Psoas muscle (tissue), 8 donors: ENCODE results near the gene CIC. TPM values are rescaled to one million over a fixed set of nuclear protein-coding genes. Genes with fewer than 3 reads are reported as not detected.

Source experiments
- ATAC-seq, 4 donors: fragments of 200-7000 bp; cut with Tn5 transposase; one replicate each; pipeline ENCODE4 v1.9.1; 2020; ENCODE audit warnings: moderate library complexity in 3 of 4, mild to moderate bottlenecking in 2 of 4
- DNase-seq, 2 donors: peaks; one replicate each; pipeline ENCODE4 v3.0.0-alpha.2; 2020
- H3K27ac ChIP-seq: fragments of 200-600 bp; one replicate; pipeline ENCODE4 v1.8.0; 2022
- H3K27me3 ChIP-seq, 3 donors: fragments of 200-600 bp in 1 of 3; one replicate each; pipeline versions ENCODE4 v1.6.1 to v1.8.0; 2013 to 2022; ENCODE audit warnings: low read length in 2 of 3, mild to moderate bottlenecking in 2 of 3, moderate library complexity in 1 of 3; ENCODE audit not compliant: insufficient read depth in 3 of 3
- H3K36me3 ChIP-seq, 2 donors: fragments of 200-600 bp in 1 of 2; one replicate each; pipeline versions ENCODE4 v1.6.1 to v1.8.0; 2013 to 2022; ENCODE audit warnings: low read depth in 1 of 2, mild to moderate bottlenecking in 1 of 2, moderate library complexity in 1 of 2; ENCODE audit not compliant: insufficient read depth in 1 of 2
- H3K4me1 ChIP-seq: fragments of 200-600 bp; one replicate; pipeline ENCODE4 v1.8.0; 2022
- H3K4me3 ChIP-seq: fragments of 200-600 bp; one replicate; pipeline ENCODE4 v1.8.0; 2022; ENCODE audit warnings: mild to moderate bottlenecking
- H3K9me3 ChIP-seq: fragments of 200-600 bp; one replicate; pipeline ENCODE4 v1.8.0; 2022
- CTCF ChIP-seq: fragments of 200-600 bp; IDR thresholded peaks from one replicate; pipeline ENCODE4 v1.8.0; 2022; ENCODE audit warnings: antibody characterized with exemption
- WGBS, 3 donors: extraction: QIAGEN DNeasy Blood & Tissue Kit; methylation state at CpG; one replicate each; pipeline versions ENCODE4 v1.1.6 to v1.1.7; 2013; 5-methylcytosine and 5-hydroxymethylcytosine counted together
- intact Hi-C, 2 donors: fragments of 100-400 bp; cut with DNase I; formaldehyde crosslinking; loops; one replicate each; pipeline versions ENCODE4 v1.11.0 to v1.14.2; 2022
- polyA plus RNA-seq, 3 donors: library from polyadenylated mRNA; stranded (reverse); fragments of 200-250 nt; gene quantifications; one replicate each; pipeline ENCODE4 v1.2.3, GENCODE V29; 2013
- total RNA-seq, 4 donors: library from RNA; stranded (reverse); fragmentation: NEBNext Ultra II Directional in 2 of 4; extraction: Animal tissue kit (Norgen Biotek cat#: 25700) in 2 of 4; gene quantifications; one replicate each; pipeline versions ENCODE4 v1.2.1 to v1.2.4, GENCODE V29; 2021 to 2023
- donor health status: healthy with polysubstance abuse.
- donor health status: DM: no; HTN: no; CAD: no; lungs with moderate emphysema.
- donor health status: Bipolar disorder and iron deficiency.
- donor health status: healthy.
- donor health status: DM: yes; HTN: yes; CAD: no.
- donor health status: DM: no; HTN: no; CAD: no.
- donor health status: DM: no; HTN: no; CAD: no.
- donor health status: DM: yes; HTN: yes; CAD: no.

The CIC gene
- total and polyA plus RNA-seq, 7 donors = 17.1 to 55.0 (median 36.4) TPM

DNA sequence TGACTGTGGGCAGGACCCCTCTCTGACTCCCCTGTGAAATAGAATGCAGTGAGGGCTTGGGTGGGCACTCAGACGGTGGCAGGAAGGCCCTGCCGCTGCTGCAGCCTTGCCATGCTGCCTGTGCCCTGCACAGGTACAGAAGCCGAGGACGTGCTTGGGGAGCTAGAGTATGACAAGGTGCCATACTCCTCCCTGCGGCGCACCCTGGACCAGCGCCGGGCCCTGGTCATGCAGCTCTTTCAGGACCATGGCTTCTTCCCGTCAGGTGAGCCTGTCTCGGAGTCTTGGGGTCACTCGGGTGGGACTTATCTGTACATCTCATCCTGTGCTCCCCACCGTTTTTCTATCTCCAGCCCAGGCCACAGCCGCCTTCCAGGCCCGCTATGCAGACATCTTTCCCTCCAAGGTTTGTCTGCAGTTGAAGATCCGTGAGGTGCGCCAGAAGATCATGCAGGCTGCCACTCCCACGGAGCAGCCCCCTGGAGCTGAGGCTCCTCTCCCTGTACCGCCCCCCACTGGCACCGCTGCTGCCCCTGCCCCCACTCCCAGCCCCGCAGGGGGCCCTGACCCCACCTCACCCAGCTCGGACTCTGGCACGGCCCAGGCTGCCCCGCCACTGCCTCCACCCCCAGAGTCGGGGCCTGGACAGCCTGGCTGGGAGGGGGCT lies 25.6 kb downstream of the CIC start:
- WGBS, 3 donors = 77 to 80% (median 78%) methylated on average over 22 to 24 of the region's 24 CpGs
- no peak for TF ChIP-seq CTCF
- no peak for ATAC-seq

DNA sequence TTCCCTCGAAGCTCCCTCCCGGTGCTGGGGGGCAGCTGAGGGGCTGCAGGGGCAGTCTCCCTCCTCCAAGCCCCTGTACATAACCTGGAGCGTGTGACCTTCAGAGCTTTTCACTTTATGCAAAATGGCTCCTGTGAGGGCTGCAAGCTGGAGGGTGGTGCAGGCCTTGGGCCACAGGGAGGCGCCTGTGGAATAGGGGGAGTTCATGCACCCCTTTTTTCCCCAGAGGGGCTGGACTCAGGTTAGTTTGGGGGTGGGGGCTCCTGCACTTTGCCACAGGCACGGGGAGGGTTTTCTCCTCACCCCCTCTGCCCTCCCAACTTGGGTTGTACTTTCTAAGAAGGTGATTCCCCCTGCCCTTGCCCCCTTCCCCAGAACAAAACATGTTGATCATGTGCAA lies 26.3 kb downstream of the CIC start:
- H3K4me3 ChIP-seq = no peak overlapping the region
- peak in 1 of 2 donors; percentile 5 for DNase-seq
- H3K9me3 ChIP-seq = no peaks in the 10 kb centered on the region
- 66 to 83% (median 72%) methylated on average over 5 of the region's 5 CpGs for WGBS, 3 donors
- H3K27ac ChIP-seq = no peak overlapping the region
- ATAC-seq = no peak
- TF ChIP-seq CTCF = no peak
- H3K4me1 ChIP-seq = no peaks in the 10 kb centered on the region
- intact Hi-C loops = loop anchor here (5.0 to 10.0 kb wide), 3 partner anchors 48 to 163 kb away; partner anchors contain the start of gene POU2F2 (in 2 of the 2)
- no peaks in the 10 kb centered on the region for H3K27me3 ChIP-seq
- peaks cover 3 to 52% of the 10 kb centered on the region in 2 donors for H3K36me3 ChIP-seq

More for the DNA sequence above, 25.6 kb downstream of the CIC start:
- no peaks in the 10 kb centered on the region for H3K9me3 ChIP-seq
- intact Hi-C loops = loop anchor here (5.0 to 10.0 kb wide), 3 partner anchors 47 to 162 kb away; partner anchors contain the start of gene POU2F2 (in 2 of the 2)
- no peak overlapping the region for H3K4me3 ChIP-seq
- H3K27ac ChIP-seq = no peak overlapping the region
- H3K36me3 ChIP-seq = peaks cover 4 to 59% of the 10 kb centered on the region in 2 donors
- peak in 1 of 2 donors; percentile 11 for DNase-seq
- no peaks in the 10 kb centered on the region for H3K4me1 ChIP-seq
- H3K27me3 ChIP-seq = no peaks in the 10 kb centered on the region

GRCh38 chr19:42295831-42296525 lies 26.9 kb downstream of the CIC start:
- peak; percentile 91 for TF ChIP-seq CTCF
- ATAC-seq (peak; percentile 79 to 87 (median 84)), DNase-seq (peak; percentile 82 to 91)
- intact Hi-C loops = loop anchor here (2.0 to 10.0 kb wide), 4 partner anchors 49 to 164 kb away; partner anchors contain the start of gene POU2F2 (in 2 of the 2)
- no peak overlapping the region for H3K27ac ChIP-seq
- no peaks in the 10 kb centered on the region for H3K9me3 ChIP-seq
- peaks cover 0 to 46% of the 10 kb centered on the region in 2 donors for H3K36me3 ChIP-seq
- no peaks in the 10 kb centered on the region for H3K4me1 ChIP-seq
- WGBS, 3 donors = 74 to 79% (median 75%) methylated on average over 6 of the region's 6 CpGs
- H3K4me3 ChIP-seq = no peak overlapping the region
- no peaks in the 10 kb centered on the region for H3K27me3 ChIP-seq

GRCh38 chr19:42297039-42297438 lies 28.0 kb downstream of the CIC start:
- peaks cover 7% of the 10 kb centered on the region for H3K4me1 ChIP-seq
- no peaks in the 10 kb centered on the region for H3K27me3 ChIP-seq
- no peak overlapping the region for H3K27ac ChIP-seq
- peaks cover 0 to 35% of the 10 kb centered on the region in 2 donors for H3K36me3 ChIP-seq
- DNase-seq (no peak), ATAC-seq (no peak)
- H3K4me3 ChIP-seq = no peak overlapping the region
- intact Hi-C loops = loop anchor here (2.0 to 10.0 kb wide), 4 partner anchors 50 to 165 kb away; partner anchors contain the start of gene POU2F2 (in 2 of the 2)
- 83 to 89% (median 89%) methylated on average over 15 of the region's 15 CpGs for WGBS, 3 donors
- H3K9me3 ChIP-seq = no peaks in the 10 kb centered on the region
- no peak for TF ChIP-seq CTCF
